Neural progenitor cell (in vitro differentiated cells): ENCODE measurements around the gene PTPRU.

Experiments
- CTCF ChIP-seq: fragments of 200-600 bp; sonication (generic); IDR thresholded peaks from 2 replicates; pipeline ENCODE4 v1.5.1; 2017; ENCODE audit warnings: antibody characterized with exemption, mild to moderate bottlenecking
- EZH2 ChIP-seq: fragments of 200-600 bp; sonication (generic); IDR thresholded peaks from 2 replicates; pipeline ENCODE4 v1.6.1; 2017; ENCODE audit warnings: antibody characterized with exemption, mild to moderate bottlenecking, moderate library complexity
- EZH2phosphoT487 ChIP-seq: fragments of 200-600 bp; sonication (generic); IDR thresholded peaks from 2 replicates; pipeline ENCODE4 v1.6.1; 2017; ENCODE audit warnings: antibody characterized with exemption

GRCh38 chr1:29279951-29280391 is 43.6 kb downstream of the PTPRU start:
- TF ChIP-seq CTCF (no peak), EZH2 (no peak), EZH2phosphoT487 (no peak)
